ENCODE data around the gene STK31.
"Not testable (repeated sequence)": the region's sequence is repeated elsewhere in the genome, so short reads cannot be mapped to it uniquely, and the experiment has no call there.

Gene STK31

DNA sequence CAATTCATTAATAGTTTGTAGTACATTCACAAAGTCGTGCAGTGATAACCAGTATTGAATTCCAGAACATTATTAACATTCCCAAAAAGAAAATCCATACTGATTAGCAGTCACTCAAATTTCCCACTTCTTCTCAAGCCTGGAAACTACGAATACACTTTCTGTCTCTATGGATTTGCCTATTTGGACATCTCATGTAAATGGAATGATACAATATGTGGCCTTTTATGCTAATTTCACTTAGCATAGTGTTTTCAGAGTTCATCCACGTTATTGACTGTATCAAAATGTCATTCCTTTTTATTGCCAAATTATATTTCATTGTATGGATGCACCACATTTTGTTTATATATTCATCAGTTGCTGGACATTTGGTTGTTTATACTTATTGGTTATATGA lies 78.8 kb downstream of the STK31 start:
- no peak for DNase-seq (ENCODE audit: low read depth in 2 of 2)

DNA sequence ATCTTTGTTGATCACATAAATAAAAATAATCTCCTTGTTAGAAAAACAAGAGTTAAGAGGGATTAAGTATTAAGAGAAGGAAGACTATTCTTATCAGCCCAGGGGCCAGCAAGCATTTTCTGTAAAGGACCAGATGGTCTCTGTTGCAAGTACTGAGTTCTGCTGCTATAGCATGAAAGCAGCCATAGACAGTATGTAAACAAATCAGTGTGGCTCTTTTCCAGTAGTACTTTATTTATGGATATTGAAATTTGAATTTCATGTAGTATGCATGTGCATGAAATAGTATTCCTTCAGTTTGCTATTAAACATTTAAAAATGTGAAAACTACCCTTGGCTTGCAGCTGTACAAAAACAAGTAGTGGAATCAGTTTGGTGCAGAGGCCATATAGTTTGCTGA lies 81.7 kb downstream of the STK31 start:
- DNase-seq (ENCODE audit: low read depth in 2 of 2), result no peak

DNA sequence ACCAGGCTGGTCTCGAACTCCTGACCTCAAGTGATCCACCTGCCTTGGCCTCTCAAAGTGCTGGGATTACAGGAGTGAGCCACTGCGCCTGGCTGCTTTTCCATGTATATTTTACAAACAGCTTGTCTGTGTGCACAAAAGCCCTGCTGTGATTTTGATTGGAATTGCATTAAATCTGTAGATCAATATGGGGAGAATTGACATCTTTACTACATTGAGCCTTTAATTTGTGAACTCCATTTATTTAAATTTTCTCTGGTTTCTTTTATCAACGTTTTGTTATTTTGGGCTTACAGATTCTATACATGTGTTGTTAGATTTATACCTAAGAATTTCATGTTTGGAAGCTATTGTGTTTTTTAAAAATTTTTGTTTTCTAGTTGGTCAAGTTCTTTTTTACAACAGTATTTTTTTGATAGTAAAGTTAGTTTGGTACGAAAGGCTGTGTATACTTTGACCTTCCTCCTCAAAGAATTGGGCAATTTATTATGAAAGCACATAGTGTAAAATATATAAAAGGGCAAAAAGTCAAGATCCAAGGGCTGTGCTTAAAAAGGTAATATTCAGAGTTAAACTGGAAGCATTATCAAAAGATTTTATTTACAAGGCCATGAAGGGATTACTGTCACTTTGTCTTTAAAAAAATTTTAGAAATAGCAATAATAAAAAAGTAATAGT lies 92.8 kb downstream of the STK31 start:
- DNase-seq (ENCODE audit: low read depth in 2 of 2), result no peak

DNA sequence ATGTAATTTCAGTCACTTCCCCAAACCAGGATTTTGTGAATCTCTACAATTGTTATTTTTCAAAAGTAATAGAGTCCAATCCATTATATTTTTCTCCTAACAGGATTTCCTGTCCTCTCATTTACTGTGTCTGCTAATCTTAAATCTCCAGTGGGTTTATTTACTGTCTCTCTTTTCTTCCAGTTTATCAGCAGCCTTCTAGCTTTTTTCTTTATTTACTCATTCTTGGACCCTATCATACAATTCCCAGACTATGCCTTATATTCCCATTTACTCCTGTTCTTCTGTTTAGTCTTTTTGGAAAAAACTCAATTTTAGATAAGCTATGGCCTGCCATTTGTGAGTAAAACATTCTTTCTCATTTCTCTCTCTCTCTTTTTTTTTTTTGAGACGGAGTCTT lies 94.7 kb downstream of the STK31 start:
- no peak for DNase-seq (ENCODE audit: low read depth in 2 of 2)

DNA sequence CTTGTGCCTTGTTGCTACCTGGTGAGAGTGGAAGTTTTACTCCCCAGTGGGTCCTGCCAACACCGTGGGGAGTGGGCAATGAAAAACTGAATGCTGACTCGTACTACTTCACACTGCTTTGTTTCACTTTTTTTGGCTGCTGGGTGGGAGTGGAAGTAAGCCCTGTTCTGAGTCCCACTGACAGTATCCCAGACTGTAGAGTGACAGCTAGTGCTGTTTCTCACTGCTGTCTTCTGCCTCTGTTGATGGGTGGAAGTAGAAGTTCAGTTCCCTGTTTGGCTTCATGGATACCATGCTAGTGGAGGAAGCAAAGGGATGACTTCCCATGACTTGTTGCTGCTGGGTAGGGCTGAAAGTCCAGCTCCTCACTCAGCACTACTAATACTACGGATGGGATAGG lies 98.4 kb downstream of the STK31 start:
- DNase-seq (ENCODE audit: low read depth in 2 of 2), result no peak

DNA sequence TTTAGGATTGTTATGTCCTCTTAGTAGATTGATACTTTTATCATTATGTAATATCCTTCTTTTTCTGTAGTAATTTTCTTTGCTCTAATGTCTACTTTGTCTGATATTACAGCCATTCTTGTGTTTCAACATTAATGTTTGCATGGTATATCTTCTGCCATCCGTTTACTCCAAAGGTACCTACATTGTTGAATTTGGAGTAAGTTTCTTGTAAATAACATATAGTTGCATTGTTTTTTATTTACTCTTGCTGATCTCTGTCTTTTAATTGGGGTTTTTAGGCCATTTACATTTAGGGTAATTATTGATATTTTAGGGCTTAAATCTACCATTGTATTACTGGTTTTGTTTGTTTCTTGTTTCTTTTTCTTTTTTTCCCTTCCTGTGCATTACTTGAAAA lies 100.1 kb downstream of the STK31 start:
- DNase-seq (ENCODE audit: low read depth in 2 of 2), result no peak

DNA sequence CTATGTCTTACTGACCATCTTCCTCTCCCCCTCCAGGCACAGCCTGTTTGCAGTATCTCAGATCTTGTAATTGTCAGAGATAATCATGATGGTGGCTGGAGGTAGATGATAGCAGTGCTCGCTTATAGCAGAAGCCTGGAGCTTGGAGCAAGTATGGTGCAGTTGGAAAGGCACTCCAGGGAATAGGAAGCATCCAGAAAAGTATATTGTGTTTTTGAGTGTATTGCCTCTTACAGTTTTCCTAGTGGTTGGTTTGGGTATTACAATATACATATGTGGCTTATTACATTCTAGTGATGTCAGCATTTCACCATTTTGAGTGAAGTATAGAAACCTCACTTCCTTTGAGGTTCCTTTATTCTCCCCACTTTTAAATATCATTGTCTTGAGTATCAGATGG lies 101.5 kb downstream of the STK31 start:
- no peak for DNase-seq (ENCODE audit: low read depth in 2 of 2)

DNA sequence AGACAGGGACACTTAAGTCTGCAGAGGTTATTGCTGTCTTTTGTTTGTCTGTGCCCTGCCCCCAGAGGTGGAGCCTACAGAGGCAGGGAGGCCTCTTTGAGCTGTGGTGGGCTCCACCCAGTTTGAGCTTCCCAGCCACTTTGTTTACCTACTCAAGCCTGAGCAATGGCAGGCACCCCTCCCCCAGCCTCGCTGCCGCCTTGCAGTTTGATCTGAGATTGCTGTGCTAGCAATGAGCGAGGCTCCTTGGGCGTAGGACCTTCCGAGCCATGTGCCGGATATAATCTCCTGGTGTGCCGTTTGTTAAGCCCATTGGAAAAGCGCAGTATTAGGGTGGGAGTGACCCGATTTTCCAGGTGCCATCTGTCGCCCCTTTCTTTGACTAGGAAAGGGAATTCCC lies 118.1 kb downstream of the STK31 start:
- not testable (repeated sequence) for DNase-seq (ENCODE audit: low read depth in 2 of 2)

DNA sequence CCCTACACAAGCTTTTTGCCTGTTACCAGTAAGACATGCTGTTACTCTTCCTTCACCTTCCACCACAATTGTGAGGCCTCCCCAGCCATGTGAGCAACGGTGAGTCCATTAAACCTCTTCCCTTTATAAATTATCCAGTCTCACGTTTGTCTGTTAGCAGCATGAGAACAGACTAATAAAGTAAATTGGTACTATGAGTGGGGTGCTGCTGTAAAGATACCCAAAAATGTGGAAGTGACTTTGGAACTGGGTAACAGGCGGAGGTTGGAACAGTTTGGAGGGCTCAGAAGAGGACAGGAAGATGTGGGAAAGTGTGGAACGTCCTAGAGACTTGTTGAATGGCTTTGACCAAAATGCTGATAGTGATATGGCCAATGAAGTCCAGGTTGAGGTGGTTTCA lies 122.7 kb downstream of the STK31 start:
- DNase-seq (ENCODE audit: low read depth in 2 of 2), result not testable (repeated sequence)

DNA sequence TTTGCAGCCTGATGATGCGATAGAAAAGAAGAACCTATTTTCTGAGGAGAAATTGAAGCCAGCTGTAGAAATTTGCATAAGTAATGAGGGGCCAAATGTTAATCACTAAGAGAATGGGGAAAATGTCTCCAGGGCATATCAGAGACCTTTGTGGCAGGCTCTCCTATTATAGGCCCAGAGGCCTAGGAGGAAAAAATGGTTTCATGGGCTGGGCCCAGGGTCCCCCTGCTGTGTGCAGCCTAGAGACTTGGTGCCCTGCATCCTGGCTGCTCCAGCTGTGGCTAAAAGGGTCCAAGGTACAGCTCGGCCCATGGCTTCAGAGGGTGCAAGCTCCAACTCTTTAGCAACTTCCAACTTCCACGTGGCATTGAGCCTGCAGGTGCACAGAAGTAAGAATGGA lies 123.4 kb downstream of the STK31 start:
- DNase-seq (ENCODE audit: low read depth in 2 of 2), result no peak

DNA sequence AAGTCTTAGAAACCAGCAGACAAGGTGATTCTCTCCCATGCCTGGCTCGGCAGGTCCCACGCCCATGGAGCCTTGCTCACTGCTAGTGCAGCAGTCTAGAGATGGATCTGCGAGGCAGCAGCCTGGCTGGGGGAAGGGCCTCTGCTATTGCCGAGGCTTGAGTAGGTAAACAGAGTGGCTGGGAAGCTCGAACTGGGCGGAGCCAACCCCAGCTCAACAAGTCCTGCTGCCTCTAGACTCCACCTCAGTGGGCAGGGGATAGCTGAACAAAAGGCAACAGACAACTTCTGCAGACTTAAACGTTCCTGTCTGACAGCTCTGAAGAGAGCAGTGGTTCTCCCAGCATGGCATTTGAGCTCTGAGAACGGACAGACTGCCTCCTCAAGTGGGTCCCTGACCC lies 134.8 kb downstream of the STK31 start:
- not testable (repeated sequence) for DNase-seq (ENCODE audit: low read depth in 2 of 2)

DNA sequence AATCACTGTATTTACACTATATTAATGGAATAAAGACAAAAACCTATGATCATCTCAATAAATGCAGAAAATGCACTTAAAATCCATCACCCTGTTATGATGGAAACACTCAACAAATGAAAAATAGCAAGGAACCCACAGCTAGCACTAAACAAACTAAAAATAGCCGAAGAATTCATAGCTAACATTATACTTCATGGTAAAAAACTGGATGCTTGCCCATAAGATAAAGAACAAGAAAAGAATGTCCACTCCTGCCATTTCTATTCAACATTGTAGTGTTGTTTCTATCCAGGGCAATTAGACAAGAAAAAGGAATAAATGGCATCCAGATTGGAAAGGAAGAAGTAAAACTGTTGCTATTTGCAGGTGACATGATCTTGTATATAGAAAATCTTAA lies 142.1 kb downstream of the STK31 start:
- DNase-seq (ENCODE audit: low read depth in 2 of 2), result no peak

DNA sequence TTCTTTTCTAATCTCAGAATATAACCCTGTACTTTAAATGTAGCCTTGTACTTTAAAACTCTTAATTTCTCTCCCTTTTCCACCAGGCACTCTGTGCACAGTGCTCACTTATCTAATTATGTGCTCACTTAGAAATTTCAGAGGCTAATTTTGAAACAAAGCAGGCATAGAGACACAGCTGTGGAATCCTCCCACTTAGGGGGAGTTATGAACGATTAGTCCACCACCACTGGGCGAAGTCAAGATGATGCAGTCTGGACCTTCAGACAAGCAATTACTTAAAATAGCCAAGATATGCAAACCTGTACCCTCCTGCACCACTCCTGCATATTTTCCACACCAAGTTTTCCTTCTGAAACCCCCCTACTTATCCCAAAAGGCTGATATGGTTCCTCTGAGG lies 143.0 kb downstream of the STK31 start:
- DNase-seq (ENCODE audit: low read depth in 2 of 2), result no peak

DNA sequence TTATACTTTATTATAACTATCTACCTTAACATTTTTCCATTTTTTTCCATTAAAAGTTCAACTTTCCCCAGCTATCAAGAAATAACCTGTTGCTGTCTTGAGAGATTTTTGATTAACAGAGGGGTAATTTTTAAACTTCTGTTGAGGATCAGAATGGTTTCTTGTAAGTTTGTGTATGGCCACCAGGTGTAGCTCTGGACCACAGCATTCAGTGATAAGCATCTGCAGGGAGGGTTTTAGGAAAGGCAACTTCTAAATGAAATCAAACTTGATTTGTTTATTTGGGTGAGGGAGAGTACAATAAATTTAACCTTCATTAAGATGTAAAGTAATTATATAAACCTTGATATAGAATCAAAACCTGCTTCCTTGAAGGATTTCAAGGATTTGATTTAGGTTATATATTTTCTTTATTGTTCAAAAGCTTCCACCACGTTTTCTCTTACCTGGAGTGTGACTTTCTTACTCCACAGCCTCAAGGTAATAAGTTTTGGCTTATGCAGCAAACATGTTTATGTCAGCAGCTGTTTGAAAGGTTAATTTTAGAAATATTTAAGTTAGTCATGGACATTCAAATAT lies 153.3 kb downstream of the STK31 start:
- DNase-seq (ENCODE audit: low read depth in 2 of 2), result no peak

DNA sequence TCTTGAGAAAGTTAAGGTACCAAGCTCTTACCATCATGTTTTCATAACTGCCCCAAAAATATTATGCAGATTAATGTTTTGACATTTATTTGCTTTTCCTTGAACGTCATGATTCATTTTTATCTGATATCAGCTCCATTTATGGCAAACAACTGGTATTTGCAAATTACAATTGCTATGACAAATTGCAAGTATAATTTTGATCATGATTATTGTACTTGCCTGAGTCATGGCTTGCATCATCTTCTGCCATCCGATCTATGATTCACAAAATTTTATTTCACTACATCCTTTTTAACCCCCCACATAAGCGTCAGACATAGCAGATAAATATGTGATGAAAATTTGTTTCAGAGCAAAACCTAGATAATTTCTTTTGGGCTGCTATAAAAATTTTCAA lies 155.0 kb downstream of the STK31 start:
- DNase-seq (ENCODE audit: low read depth in 2 of 2), result no peak

DNA sequence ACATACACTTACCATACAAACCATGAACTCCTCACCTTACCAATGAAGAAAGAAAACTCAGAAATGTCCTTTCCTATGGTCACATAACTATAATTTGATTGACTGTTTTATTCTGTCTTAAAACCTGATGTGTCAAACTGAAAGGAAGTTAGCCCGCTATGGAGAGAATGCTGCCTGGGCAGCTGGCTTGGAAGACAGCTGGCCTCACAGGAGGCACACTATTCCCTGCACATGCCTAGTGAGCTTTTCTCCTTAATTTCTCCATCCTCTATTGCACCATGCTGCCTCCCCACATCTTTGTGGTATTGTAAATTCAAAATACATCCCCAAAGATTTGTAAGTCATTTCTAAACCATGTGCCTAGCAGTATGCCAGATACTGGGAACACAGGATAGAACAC lies 163.3 kb downstream of the STK31 start:
- no peak for DNase-seq (ENCODE audit: low read depth in 2 of 2)

DNA sequence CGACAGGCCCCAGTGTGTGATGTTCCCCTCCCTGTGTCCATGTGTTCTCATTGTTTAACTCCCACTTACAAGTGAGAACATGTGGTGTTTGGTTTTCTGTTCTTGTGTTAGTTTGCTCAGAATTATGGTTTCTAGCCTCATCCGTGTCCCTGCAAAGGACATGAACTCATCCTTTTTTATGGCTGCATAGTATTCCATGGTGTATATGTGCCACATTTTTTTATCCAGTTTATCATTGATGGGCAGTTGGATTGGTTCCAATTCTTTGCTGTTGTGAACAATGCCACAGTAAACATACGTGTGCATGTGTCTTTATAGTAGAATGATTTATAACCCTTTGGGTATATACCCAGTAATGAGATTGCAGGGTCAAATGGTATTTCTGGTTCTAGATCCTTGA lies 166.5 kb downstream of the STK31 start:
- not testable (repeated sequence) for DNase-seq (ENCODE audit: low read depth in 2 of 2)
